ENCODE measurements around the gene ZNF77.
A peak's percentile ranks its signal among the peaks of the same experiment; 100 is the strongest.
"Not testable (repeated sequence)": the region's sequence is repeated elsewhere in the genome, so short reads cannot be mapped to it uniquely, and the experiment has no call there.

ZNF77 gene

GRCh38 chr19:2917275-2918184 is 27.2 kb downstream of the ZNF77 start:
- no peak for DNase-seq (ENCODE audit: low spot score)

GRCh38 chr19:2912306-2912705 is 32.5 kb downstream of the ZNF77 start:
- no peak for DNase-seq (ENCODE audit: low spot score)

GRCh38 chr19:2906631-2907195 is 38.1 kb downstream of the ZNF77 start:
- DNase-seq (ENCODE audit: low spot score), result no peak

GRCh38 chr19:2905918-2906519 is 38.8 kb downstream of the ZNF77 start:
- DNase-seq (ENCODE audit: low spot score), result no peak

- not testable (repeated sequence) for DNase-seq (ENCODE audit: low spot score)
Measured at GRCh38 chr19:2903326-2903725, 41.4 kb downstream of the ZNF77 start.

GRCh38 chr19:2902590-2903218 is 42.1 kb downstream of the ZNF77 start:
- no peak for DNase-seq (ENCODE audit: low spot score)

- DNase-seq (ENCODE audit: low spot score), result peak; percentile 100
Measured at GRCh38 chr19:2900296-2901252, 44.2 kb downstream of the ZNF77 start, which contains the start of gene ZNF57. ZNF57 (plus strand) TSS chr19:2900928; CDS start chr19:2901046, 118 bp downstream.

- DNase-seq (ENCODE audit: low spot score), result no peak
Measured at GRCh38 chr19:2896694-2897093, 48.1 kb downstream of the ZNF77 start.

- not testable (repeated sequence) for DNase-seq (ENCODE audit: low spot score)
Measured at GRCh38 chr19:2890531-2890930, 54.2 kb downstream of the ZNF77 start.

- DNase-seq (ENCODE audit: low spot score), result no peak
Measured at GRCh38 chr19:2888731-2889224, 56.0 kb downstream of the ZNF77 start.

GRCh38 chr19:2887391-2887914 is 57.3 kb downstream of the ZNF77 start:
- DNase-seq (ENCODE audit: low spot score), result peak; percentile 72

GRCh38 chr19:2885736-2886135 is 59.0 kb downstream of the ZNF77 start:
- DNase-seq (ENCODE audit: low spot score), result no peak

- DNase-seq (ENCODE audit: low spot score), result peak; percentile 15
Measured at GRCh38 chr19:2883686-2884439, 60.9 kb downstream of the ZNF77 start.
